Liver (tissue), 3 donors: ENCODE results near the gene UBQLNL.

Experiments used
- ATF3 ChIP-seq: IDR thresholded peaks from 2 replicates; pipeline ENCODE4 v1.6.1; 2016; ENCODE audit warnings: antibody characterized with exemption
- CTCF ChIP-seq: fragments of 150-350 bp; IDR thresholded peaks from 2 replicates; pipeline ENCODE4 v1.5.1; 2017; ENCODE audit warnings: improper control_type of control experiment, low read depth, low read length; ENCODE audit not compliant: missing input control
- NR2F2 ChIP-seq: IDR thresholded peaks from 2 replicates; pipeline ENCODE4 v1.6.1; 2016; ENCODE audit warnings: antibody characterized with exemption
- SP1 ChIP-seq: IDR thresholded peaks from 2 replicates; pipeline ENCODE4 v1.6.1; 2018; ENCODE audit warnings: antibody characterized with exemption, mild to moderate bottlenecking
- donor health status: healthy.
- donor health status: healthy.

- TF ChIP-seq CTCF (no peak), ATF3 (no peak), SP1 (no peak), NR2F2 (no peak)
These were observed 7.9 kb downstream of the UBQLNL start for GRCh38 chr11:5508605-5509004.
